Measurements from ENCODE around the gene SMARCD3. TPM values are rescaled to one million over a fixed set of nuclear protein-coding genes. Genes with fewer than 3 reads are reported as not detected.

Gene SMARCD3
- total and polyA plus RNA-seq, 8 donors: 11.6 to 105 (median 30.3) TPM

DNA sequence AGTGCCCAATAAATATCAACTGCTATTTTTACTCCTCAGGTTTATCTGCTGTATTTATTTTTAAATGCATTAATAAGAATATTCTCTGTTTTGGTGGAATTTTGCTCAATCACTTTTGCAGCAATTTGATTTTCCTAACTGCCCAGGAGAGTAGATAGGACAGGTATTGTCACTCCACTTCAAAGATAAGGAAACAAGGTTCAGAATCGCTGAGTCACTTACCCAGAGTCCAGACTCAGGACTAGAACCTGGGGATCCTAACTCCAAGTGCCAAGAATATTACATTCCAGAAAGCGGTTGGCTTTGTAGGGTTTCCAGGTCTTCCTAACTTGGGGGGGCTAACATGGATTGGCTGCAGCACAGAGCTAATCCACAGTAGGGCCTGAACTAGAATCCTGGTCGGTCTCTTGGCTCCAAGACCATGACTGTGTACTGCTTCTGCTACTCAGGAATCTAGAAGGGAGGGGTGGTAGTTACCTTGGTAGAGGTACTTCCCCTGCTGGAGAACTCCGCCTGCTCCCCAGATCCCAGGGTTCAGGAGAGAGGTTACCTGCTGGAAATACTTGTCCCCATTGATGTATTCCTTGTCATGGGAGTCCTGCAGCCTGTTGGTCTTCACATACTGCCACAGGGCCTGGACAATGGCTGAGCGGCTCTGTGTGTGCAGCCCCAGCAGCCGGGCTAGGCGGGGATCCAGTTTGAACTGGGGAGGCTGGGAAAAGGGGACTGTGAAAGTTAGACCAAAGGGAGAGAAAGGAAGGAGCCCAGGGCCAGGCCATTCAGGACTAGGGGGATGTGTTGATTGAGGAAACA, 7.3 kb downstream of the SMARCD3 start:
- Histone ChIP-seq H3K27me3 (peaks cover 0 to 16% (median 12%) of the 10 kb centered on the region in 3 donors), H3K4me1 (peaks cover 24 to 48% (median 36%) of the 10 kb centered on the region in 4 donors), H3K9me3 (no peaks in the 10 kb centered on the region), H3K4me3 (no peak overlapping the region), H3K36me3 (peaks cover 17 to 65% (median 62%) of the 10 kb centered on the region in 4 donors), H3K27ac (no peak overlapping the region)
- TF ChIP-seq, protein P1, sequence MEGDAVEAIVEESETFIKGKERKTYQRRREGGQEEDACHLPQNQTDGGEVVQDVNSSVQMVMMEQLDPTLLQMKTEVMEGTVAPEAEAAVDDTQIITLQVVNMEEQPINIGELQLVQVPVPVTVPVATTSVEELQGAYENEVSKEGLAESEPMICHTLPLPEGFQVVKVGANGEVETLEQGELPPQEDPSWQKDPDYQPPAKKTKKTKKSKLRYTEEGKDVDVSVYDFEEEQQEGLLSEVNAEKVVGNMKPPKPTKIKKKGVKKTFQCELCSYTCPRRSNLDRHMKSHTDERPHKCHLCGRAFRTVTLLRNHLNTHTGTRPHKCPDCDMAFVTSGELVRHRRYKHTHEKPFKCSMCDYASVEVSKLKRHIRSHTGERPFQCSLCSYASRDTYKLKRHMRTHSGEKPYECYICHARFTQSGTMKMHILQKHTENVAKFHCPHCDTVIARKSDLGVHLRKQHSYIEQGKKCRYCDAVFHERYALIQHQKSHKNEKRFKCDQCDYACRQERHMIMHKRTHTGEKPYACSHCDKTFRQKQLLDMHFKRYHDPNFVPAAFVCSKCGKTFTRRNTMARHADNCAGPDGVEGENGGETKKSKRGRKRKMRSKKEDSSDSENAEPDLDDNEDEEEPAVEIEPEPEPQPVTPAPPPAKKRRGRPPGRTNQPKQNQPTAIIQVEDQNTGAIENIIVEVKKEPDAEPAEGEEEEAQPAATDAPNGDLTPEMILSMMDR (IDR thresholded peaks at IDR 0.05): no peak
- TF ChIP-seq POLR2A (IDR thresholded peaks at IDR 0.05) (no peak), POLR2AphosphoS5 (IDR thresholded peaks at IDR 0.05) (no peak), EP300 (IDR thresholded peaks at IDR 0.05) (no peak)
- intact Hi-C loops (cut with DNase I; ENCODE audit: low total_unique reads): loop anchor here (10.0 kb wide), 1 partner anchor 64 kb away; no protein-coding TSS in a partner anchor
- WGBS, 5 donors: 75 to 81% (median 80%) methylated on average over 4 to 7 of the region's 7 CpGs
- no peak for DNase-seq

- intact Hi-C loops (cut with DNase I; ENCODE audit: low total_unique reads): loop anchor here (10.0 kb wide), 1 partner anchor 64 kb away; no protein-coding TSS in a partner anchor
- DNase-seq: no peak
- H3K4me3 ChIP-seq: no peak overlapping the region
- 69 to 84% (median 76%) methylated on average over 4 of the region's 4 CpGs for WGBS, 5 donors
- peaks cover 0 to 10% (median 9%) of the 10 kb centered on the region in 3 donors for H3K27me3 ChIP-seq
- no peaks in the 10 kb centered on the region for H3K9me3 ChIP-seq
- no peak overlapping the region for H3K27ac ChIP-seq
- H3K4me1 ChIP-seq: peaks cover 20 to 48% (median 29%) of the 10 kb centered on the region in 4 donors
- TF ChIP-seq POLR2A (IDR thresholded peaks at IDR 0.05): no peak
- TF ChIP-seq POLR2AphosphoS5 (IDR thresholded peaks at IDR 0.05): no peak
- no peak for TF ChIP-seq EP300 (IDR thresholded peaks at IDR 0.05)
- TF ChIP-seq, protein P1 (IDR thresholded peaks at IDR 0.05): no peak
- peaks cover 19 to 71% (median 68%) of the 10 kb centered on the region in 4 donors for H3K36me3 ChIP-seq
Measured at GRCh38 chr7:151240536-151240935, 8.0 kb downstream of the SMARCD3 start.

DNA sequence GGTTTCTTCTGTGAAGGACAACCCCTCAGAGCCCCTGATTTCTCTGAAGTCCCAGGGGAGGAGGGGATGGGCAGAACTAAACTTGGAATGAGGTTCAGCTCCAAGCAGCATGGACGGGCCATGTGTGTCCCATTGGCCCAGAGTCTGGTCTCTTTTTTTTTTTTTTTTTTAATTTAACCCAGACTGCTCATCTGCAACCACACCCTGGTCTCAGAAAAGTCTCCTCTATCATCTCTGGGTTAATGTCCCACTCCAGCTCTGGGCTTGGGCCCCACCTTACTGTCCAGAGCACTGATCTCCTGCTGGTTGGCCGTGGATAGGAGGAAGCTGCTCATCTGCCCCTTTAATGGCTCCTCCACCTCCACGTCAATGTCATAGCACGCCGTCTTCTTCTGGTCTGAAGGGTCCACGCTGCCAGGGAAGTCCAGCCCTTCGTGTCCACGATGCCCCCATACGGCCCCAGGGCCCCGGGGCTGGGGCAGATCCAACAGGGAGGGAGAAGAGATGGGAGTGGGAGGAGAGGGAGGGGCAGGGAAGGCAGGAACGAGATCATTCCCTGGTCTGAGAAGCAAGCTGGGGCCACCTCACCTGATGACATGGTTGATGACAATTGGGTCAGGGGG, 8.5 kb downstream of the SMARCD3 start:
- WGBS, 5 donors: 52 to 65% (median 63%) methylated on average over 11 of the region's 11 CpGs
- peaks cover 25 to 77% (median 74%) of the 10 kb centered on the region in 4 donors for H3K36me3 ChIP-seq

More for the DNA sequence above, 8.5 kb downstream of the SMARCD3 start:
- Histone ChIP-seq H3K27ac (no peak overlapping the region), H3K4me1 (peaks cover 14 to 48% (median 29%) of the 10 kb centered on the region in 4 donors), H3K27me3 (peaks cover 0 to 4% (median 3%) of the 10 kb centered on the region in 3 donors), H3K9me3 (no peaks in the 10 kb centered on the region), H3K4me3 (no peak overlapping the region)
- no peak for DNase-seq
- intact Hi-C loops (cut with DNase I; ENCODE audit: low total_unique reads): loop anchor here (10.0 kb wide), 1 partner anchor 65 kb away; no protein-coding TSS in a partner anchor
- TF ChIP-seq POLR2AphosphoS5 (IDR thresholded peaks at IDR 0.05) (no peak), EP300 (IDR thresholded peaks at IDR 0.05) (no peak), POLR2A (IDR thresholded peaks at IDR 0.05) (no peak)
- TF ChIP-seq, protein P1 (IDR thresholded peaks at IDR 0.05): no peak
